K562 (cell line): Measurements from ENCODE around the gene PSMA8. TPM values are rescaled to one million over a fixed set of nuclear protein-coding genes. Genes with fewer than 3 reads are reported as not detected.

Source experiments
- ESRRA ChIP-seq: fragments of 450-650 bp; IDR thresholded peaks from 2 replicates; pipeline ENCODE4 v1.6.1; 2014; ENCODE audit warnings: low read depth, mild to moderate bottlenecking, moderate library complexity, borderline replicate concordance
- FOXP1 ChIP-seq: sonication (generic); formaldehyde crosslinking; IDR thresholded peaks from 2 replicates; pipeline ENCODE4 v1.8.0; 2022; ENCODE audit warnings: mild to moderate bottlenecking, missing genetic modification reagents
- FUS ChIP-seq: fragments of 200-400 bp; formaldehyde crosslinking; optimal IDR thresholded peaks from 2 replicates; pipeline ENCODE3; 2017; ENCODE audit warnings: low read depth, low read length
- HDAC2 ChIP-seq: fragments of 450-650 bp; IDR thresholded peaks from 2 replicates; pipeline ENCODE4 v1.6.1; 2016; ENCODE audit warnings: mild to moderate bottlenecking
- HSF4 ChIP-seq: fragments of 250-450 bp; sonication (Bioruptor Pico); IDR thresholded peaks from 2 replicates; pipeline ENCODE4 v2.1.2; 2022; ENCODE audit warnings: mild to moderate bottlenecking, moderate library complexity, borderline replicate concordance
- MED1 ChIP-seq: sonication (generic); formaldehyde crosslinking; IDR thresholded peaks from 2 replicates; pipeline ENCODE4 v1.8.1; 2023; ENCODE audit warnings: missing genetic modification reagents, borderline replicate concordance
- MTA2 ChIP-seq: fragments of 450-650 bp; IDR thresholded peaks from 2 replicates; pipeline ENCODE4 v1.6.1; 2016; ENCODE audit warnings: low read depth
- MYBL2 ChIP-seq, 2 experiments: fragments of 450-650 bp in 1 of 2; sonication (generic) in 1 of 2; formaldehyde crosslinking in 1 of 2; IDR thresholded peaks; 2 replicates each; pipeline versions ENCODE4 v1.6.1 to v1.8.1; 2017 to 2022; ENCODE audit warnings: borderline replicate concordance in 1 of 2, inconsistent platforms in 1 of 2, low read depth in 1 of 2, mild to moderate bottlenecking in 1 of 2, missing genetic modification reagents in 1 of 2, moderate library complexity in 1 of 2
- NFATC3 ChIP-seq: fragments of 450-650 bp; IDR thresholded peaks from 2 replicates; pipeline ENCODE4 v1.6.1; 2017; ENCODE audit warnings: mild to moderate bottlenecking
- NFE2 ChIP-seq: IDR thresholded peaks from 2 replicates; pipeline ENCODE4 v1.6.1; 2014; ENCODE audit warnings: antibody characterized with exemption, low read depth
- NRF1 ChIP-seq, 2 experiments: fragments of 450-650 bp; IDR thresholded peaks in 1 of 2; conservative IDR thresholded peaks in 1 of 2; 2 replicates each; pipeline ENCODE4 v1.6.1; 2014; ENCODE audit warnings: mild to moderate bottlenecking in 2 of 2
- POLR2A ChIP-seq: fragments of 450-650 bp; conservative IDR thresholded peaks from 2 replicates; pipeline ENCODE4 v1.6.1; 2016
- SETDB1 ChIP-seq: IDR thresholded peaks from one replicate; pipeline ENCODE4 v1.6.1; 2012; ENCODE audit warnings: low read length, control low read depth, inconsistent platforms
- SMAD4 ChIP-seq: fragments of 250-450 bp; sonication (Bioruptor Pico); conservative IDR thresholded peaks from 2 replicates; pipeline ENCODE4 v1.8.0; 2021; ENCODE audit warnings: inconsistent platforms, mild to moderate bottlenecking, moderate library complexity
- ZEB2 ChIP-seq: fragments of 450-650 bp; IDR thresholded peaks from 2 replicates; pipeline ENCODE4 v1.6.1; 2016
- ZNF140 ChIP-seq: fragments of 250-450 bp; sonication (Bioruptor Pico); IDR thresholded peaks from 2 replicates; pipeline ENCODE4 v1.8.0; 2021; ENCODE audit warnings: moderate library complexity, mild to moderate bottlenecking, inconsistent platforms
- ZNF24 ChIP-seq: fragments of 450-650 bp; IDR thresholded peaks from 2 replicates; pipeline ENCODE4 v1.6.1; 2016
- ZNF717 ChIP-seq: fragments of 250-450 bp; sonication (Bioruptor Pico); IDR thresholded peaks from 2 replicates; pipeline ENCODE4 v1.5.0; 2021
- ZSCAN29 ChIP-seq: fragments of 450-650 bp; IDR thresholded peaks from 2 replicates; pipeline ENCODE4 v1.6.1; 2017
- polyA plus RNA-seq, 8 experiments: library from polyadenylated mRNA; depleted of rRNA in 4 of 8; stranded (reverse) in 5 of 8; unstranded in 3 of 8; fragments of >200 nt; fragmentation: Nextera tagmentation in 2 of 8; fragmentation: Illumina TruSeq in 1 of 8; extraction: Ambion mirVana in 2 of 8; extraction: Trizol in 1 of 8; gene quantifications; 2 replicates each; pipeline versions ENCODE4 v1.2.1 to v1.2.3, GENCODE V29; 2011 to 2014; ENCODE audit warnings: inconsistent platforms in 1 of 8, missing spikeins in 1 of 8
- total RNA-seq, 7 experiments: library from RNA; depleted of rRNA in 6 of 7; stranded (reverse); fragments of >200 nt in 6 of 7; fragmentation: Illumina TruSeq in 2 of 7; extraction: Trizol in 2 of 7; gene quantifications; 2 replicates each; pipeline versions ENCODE4 v1.2.1 to v1.2.3, GENCODE V29; 2011 to 2021; ENCODE audit warnings: low replicate concordance in 1 of 7
- TF ChIP-seq, protein P1 (sequence below): sonication (generic); formaldehyde crosslinking; IDR thresholded peaks from 2 replicates; pipeline ENCODE4 v1.8.0; 2023; ENCODE audit warnings: mild to moderate bottlenecking, missing genetic modification reagents
- TF ChIP-seq, protein P2 (sequence below), 2 experiments: fragments of 450-650 bp; IDR thresholded peaks; 2 replicates each; pipeline ENCODE4 v1.6.1; 2016
- TF ChIP-seq, protein P3 (sequence below): sonication (generic); IDR thresholded peaks from 2 replicates; pipeline ENCODE4 v1.6.1; 2016
- TF ChIP-seq, protein P4 (sequence below): fragments of 250-450 bp; sonication (Bioruptor Pico); IDR thresholded peaks from 2 replicates; pipeline ENCODE4 v1.4.0; 2020; ENCODE audit warnings: borderline replicate concordance

PSMA8 gene
- total and polyA plus RNA-seq, 9 of the 15 experiments (the other 6 are each of a cell fraction or from before 2014, with no cell fraction given) = not detected

DNA sequence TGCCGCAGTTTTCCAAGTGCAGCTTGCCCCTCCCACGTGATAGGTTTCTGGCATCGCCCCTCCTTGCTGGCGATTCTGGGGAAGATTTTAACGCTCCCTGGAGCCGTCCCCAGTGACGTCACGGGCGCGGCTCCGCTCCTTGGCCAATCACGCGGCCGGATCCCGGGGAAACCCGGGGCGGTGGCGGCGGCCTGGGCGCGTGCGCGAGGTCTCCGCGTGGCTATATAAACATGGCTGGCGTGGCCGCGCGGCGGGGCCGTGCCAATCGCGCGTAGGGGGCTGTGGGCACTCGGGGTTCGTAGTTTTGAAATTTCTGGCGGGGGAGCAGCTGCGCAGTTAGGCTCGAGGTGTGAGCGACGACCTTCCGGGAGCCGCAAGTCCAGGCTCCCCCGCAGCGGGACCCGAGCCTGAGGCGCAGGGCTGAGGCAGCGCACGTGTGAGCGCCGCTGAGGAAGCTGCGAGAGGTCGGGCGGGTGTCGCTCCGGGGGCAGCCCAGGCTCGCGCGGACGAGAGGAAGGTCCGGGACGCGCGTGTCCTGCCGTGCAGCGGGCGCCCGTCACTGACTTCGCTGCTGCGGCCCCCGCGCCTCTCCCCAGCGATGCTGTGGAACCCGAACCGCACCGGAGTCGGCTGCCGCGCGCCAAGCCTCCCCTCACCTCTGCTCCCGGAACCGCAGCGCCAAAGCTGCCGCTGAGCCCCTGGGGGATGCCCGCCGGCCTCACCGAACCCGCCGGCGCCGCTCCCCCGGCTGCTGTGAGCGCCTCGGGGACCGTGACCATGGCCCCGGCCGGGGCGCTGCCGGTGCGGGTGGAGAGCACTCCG is 92.8 kb downstream of the PSMA8 start, which contains the start of gene TAF4B (continued):
- TF ChIP-seq, protein P1, sequence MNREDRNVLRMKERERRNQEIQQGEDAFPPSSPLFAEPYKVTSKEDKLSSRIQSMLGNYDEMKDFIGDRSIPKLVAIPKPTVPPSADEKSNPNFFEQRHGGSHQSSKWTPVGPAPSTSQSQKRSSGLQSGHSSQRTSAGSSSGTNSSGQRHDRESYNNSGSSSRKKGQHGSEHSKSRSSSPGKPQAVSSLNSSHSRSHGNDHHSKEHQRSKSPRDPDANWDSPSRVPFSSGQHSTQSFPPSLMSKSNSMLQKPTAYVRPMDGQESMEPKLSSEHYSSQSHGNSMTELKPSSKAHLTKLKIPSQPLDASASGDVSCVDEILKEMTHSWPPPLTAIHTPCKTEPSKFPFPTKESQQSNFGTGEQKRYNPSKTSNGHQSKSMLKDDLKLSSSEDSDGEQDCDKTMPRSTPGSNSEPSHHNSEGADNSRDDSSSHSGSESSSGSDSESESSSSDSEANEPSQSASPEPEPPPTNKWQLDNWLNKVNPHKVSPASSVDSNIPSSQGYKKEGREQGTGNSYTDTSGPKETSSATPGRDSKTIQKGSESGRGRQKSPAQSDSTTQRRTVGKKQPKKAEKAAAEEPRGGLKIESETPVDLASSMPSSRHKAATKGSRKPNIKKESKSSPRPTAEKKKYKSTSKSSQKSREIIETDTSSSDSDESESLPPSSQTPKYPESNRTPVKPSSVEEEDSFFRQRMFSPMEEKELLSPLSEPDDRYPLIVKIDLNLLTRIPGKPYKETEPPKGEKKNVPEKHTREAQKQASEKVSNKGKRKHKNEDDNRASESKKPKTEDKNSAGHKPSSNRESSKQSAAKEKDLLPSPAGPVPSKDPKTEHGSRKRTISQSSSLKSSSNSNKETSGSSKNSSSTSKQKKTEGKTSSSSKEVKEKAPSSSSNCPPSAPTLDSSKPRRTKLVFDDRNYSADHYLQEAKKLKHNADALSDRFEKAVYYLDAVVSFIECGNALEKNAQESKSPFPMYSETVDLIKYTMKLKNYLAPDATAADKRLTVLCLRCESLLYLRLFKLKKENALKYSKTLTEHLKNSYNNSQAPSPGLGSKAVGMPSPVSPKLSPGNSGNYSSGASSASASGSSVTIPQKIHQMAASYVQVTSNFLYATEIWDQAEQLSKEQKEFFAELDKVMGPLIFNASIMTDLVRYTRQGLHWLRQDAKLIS = peak; percentile 46
- TF ChIP-seq NRF1 (conservative IDR thresholded peaks at IDR 0.05 in 1 of 2, IDR thresholded peaks at IDR 0.05 in 1 of 2) (peak; percentile 96 to 97), NFATC3 (no peak), ZNF140 (CRISPR knock-in tag) (no peak), MED1 (CRISPR knock-in tag) (no peak), MYBL2 (IDR thresholded peaks at IDR 0.05; ENCODE audit: low read depth) (no peak; the same call in 1 of the 2 replicates), MYBL2 (CRISPR knock-in tag; IDR thresholded peaks at IDR 0.05; ENCODE audit: borderline replicate concordance) (no peak), HDAC2 (peak; percentile 89; the same call in 1 of the 2 replicates), POLR2A (peak; percentile 93), FOXP1 (0 out of 2 replicates have a peak, but pooled peaks have one; percentile 8), ZNF717 (CRISPR knock-in tag) (no peak), FUS (peak; percentile 93), SMAD4 (CRISPR knock-in tag) (0 out of 2 replicates have a peak, but pooled peaks have one; percentile 71), ZEB2 (peak; percentile 17; the same call in 1 of the 2 replicates), ESRRA (no peak), SETDB1 (no peak), HSF4 (CRISPR knock-in tag) (no peak), ZSCAN29 (no peak), ZNF24 (peak; percentile 40), NFE2 (no peak), MTA2 (no peak)
- TF ChIP-seq, protein P2, sequence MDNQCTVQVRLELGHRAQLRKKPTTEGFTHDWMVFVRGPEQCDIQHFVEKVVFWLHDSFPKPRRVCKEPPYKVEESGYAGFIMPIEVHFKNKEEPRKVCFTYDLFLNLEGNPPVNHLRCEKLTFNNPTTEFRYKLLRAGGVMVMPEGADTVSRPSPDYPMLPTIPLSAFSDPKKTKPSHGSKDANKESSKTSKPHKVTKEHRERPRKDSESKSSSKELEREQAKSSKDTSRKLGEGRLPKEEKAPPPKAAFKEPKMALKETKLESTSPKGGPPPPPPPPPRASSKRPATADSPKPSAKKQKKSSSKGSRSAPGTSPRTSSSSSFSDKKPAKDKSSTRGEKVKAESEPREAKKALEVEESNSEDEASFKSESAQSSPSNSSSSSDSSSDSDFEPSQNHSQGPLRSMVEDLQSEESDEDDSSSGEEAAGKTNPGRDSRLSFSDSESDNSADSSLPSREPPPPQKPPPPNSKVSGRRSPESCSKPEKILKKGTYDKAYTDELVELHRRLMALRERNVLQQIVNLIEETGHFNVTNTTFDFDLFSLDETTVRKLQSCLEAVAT (IDR thresholded peaks at IDR 0.05) = no peak; a peak in 1 of 4 replicates
- TF ChIP-seq, protein P3, sequence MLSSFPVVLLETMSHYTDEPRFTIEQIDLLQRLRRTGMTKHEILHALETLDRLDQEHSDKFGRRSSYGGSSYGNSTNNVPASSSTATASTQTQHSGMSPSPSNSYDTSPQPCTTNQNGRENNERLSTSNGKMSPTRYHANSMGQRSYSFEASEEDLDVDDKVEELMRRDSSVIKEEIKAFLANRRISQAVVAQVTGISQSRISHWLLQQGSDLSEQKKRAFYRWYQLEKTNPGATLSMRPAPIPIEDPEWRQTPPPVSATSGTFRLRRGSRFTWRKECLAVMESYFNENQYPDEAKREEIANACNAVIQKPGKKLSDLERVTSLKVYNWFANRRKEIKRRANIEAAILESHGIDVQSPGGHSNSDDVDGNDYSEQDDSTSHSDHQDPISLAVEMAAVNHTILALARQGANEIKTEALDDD = no peak
- TF ChIP-seq, protein P4, sequence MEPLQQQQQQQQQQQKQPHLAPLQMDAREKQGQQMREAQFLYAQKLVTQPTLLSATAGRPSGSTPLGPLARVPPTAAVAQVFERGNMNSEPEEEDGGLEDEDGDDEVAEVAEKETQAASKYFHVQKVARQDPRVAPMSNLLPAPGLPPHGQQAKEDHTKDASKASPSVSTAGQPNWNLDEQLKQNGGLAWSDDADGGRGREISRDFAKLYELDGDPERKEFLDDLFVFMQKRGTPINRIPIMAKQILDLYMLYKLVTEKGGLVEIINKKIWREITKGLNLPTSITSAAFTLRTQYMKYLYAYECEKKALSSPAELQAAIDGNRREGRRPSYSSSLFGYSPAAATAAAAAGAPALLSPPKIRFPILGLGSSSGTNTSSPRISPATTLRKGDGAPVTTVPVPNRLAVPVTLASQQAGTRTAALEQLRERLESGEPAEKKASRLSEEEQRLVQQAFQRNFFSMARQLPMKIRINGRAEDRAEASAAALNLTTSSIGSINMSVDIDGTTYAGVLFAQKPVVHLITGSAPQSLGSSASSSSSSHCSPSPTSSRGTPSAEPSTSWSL (CRISPR knock-in tag) = no peak
